HEK293 (cell line): ENCODE results near the gene FBXL7.
A peak's percentile ranks its signal among the peaks of the same experiment; 100 is the strongest.

ENCODE experiments used
- CTCF ChIA-PET: fragments of 350-600 bp; formaldehyde crosslinking; extraction: SDS; loops from one replicate; lab custom pipeline; 2021; ENCODE audit warnings: antibody characterized with exemption; lab: Yijun Ruan, JAX
- POLR2A ChIA-PET: fragments of 300-600 bp; formaldehyde crosslinking; extraction: SDS; loops from one replicate; lab custom pipeline; 2020; ENCODE audit warnings: antibody characterized with exemption, inconsistent platforms; lab: Yijun Ruan, JAX
- H3K27ac ChIP-seq: fragments of 200-500 bp; sonication (Bioruptor generic); 2 replicates; pipeline ENCODE4 v1.5.1; 2014; ENCODE audit warnings: low read depth, low read length, control low read depth, inconsistent platforms; ENCODE audit errors: extremely low read depth
- H3K36me3 ChIP-seq, 2 experiments: fragments of 200-500 bp in 1 of 2; sonication (Bioruptor generic) in 1 of 2; 1 replicate in 1 of 2; 2 replicates in 1 of 2; pipeline ENCODE4 v1.5.1; 2014 to 2017; ENCODE audit warnings: inconsistent platforms in 2 of 2, low read length in 2 of 2; ENCODE audit not compliant: control insufficient read depth in 2 of 2, insufficient read depth in 1 of 2
- H3K4me1 ChIP-seq: fragments of 200-500 bp; sonication (Bioruptor generic); 2 replicates; pipeline ENCODE4 v1.5.1; 2014; ENCODE audit warnings: mild to moderate bottlenecking, low read length, inconsistent platforms; ENCODE audit not compliant: control insufficient read depth, insufficient read depth
- H3K4me3 ChIP-seq: 2 replicates; pipeline ENCODE4 v1.5.1; 2011; ENCODE audit warnings: low read depth, mild to moderate bottlenecking, control low read depth, low read length, moderate library complexity
- H3K9me3 ChIP-seq: fragments of 200-500 bp; sonication (Bioruptor generic); 2 replicates; pipeline ENCODE4 v1.5.1; 2014; ENCODE audit warnings: low read depth, low read length, inconsistent platforms; ENCODE audit not compliant: control insufficient read depth, insufficient read depth
- GFI1B ChIP-seq: fragments of 450-650 bp; formaldehyde crosslinking; IDR thresholded peaks from 2 replicates; pipeline ENCODE4 v1.5.1; 2016; ENCODE audit warnings: missing biosample characterization, missing genetic modification characterization
- KLF16 ChIP-seq: fragments of 450-650 bp; formaldehyde crosslinking; IDR thresholded peaks from 2 replicates; pipeline ENCODE4 v1.5.1; 2017; ENCODE audit warnings: missing biosample characterization, missing genetic modification characterization
- KLF7 ChIP-seq: fragments of 450-650 bp; formaldehyde crosslinking; IDR thresholded peaks from 2 replicates; pipeline ENCODE4 v1.5.1; 2016; ENCODE audit warnings: missing biosample characterization, missing genetic modification characterization, borderline replicate concordance
- REPIN1 ChIP-seq: fragments of 450-650 bp; formaldehyde crosslinking; IDR thresholded peaks from 2 replicates; pipeline ENCODE4 v1.5.1; 2017; ENCODE audit warnings: missing biosample characterization, missing genetic modification characterization, low read depth
- TRIM28 ChIP-seq: IDR thresholded peaks from 2 replicates; pipeline ENCODE4 v1.6.1; 2011; ENCODE audit warnings: low read length, control low read depth, borderline replicate concordance
- ZBTB44 ChIP-seq: fragments of 450-650 bp; IDR thresholded peaks from 2 replicates; pipeline ENCODE4 v1.5.1; 2018; ENCODE audit warnings: missing biosample characterization, mild to moderate bottlenecking, missing genetic modification characterization
- ZBTB8A ChIP-seq: fragments of 450-650 bp; formaldehyde crosslinking; IDR thresholded peaks from 2 replicates; pipeline ENCODE4 v1.5.1; 2016; ENCODE audit warnings: missing biosample characterization, missing genetic modification characterization
- ZNF138 ChIP-seq: fragments of 450-650 bp; formaldehyde crosslinking; IDR thresholded peaks from 2 replicates; pipeline ENCODE4 v1.5.1; 2016; ENCODE audit warnings: missing biosample characterization, missing genetic modification characterization, borderline replicate concordance
- ZNF140 ChIP-seq: fragments of 450-650 bp; formaldehyde crosslinking; IDR thresholded peaks from 2 replicates; pipeline ENCODE4 v1.5.1; 2016; ENCODE audit warnings: missing biosample characterization, missing genetic modification characterization
- ZNF24 ChIP-seq: fragments of 450-650 bp; formaldehyde crosslinking; IDR thresholded peaks from 2 replicates; pipeline ENCODE4 v1.5.1; 2016; ENCODE audit warnings: missing biosample characterization, missing genetic modification characterization
- ZNF266 ChIP-seq: fragments of 450-650 bp; formaldehyde crosslinking; IDR thresholded peaks from 2 replicates; pipeline ENCODE4 v1.5.1; 2016; ENCODE audit warnings: missing biosample characterization, missing genetic modification characterization, low read depth
- ZNF274 ChIP-seq, 2 experiments: fragments of 200-500 bp in 1 of 2; fragments of 450-650 bp in 1 of 2; sonication (Bioruptor generic) in 1 of 2; formaldehyde crosslinking in 1 of 2; IDR thresholded peaks; 2 replicates each; pipeline versions ENCODE4 v1.5.1 to v1.6.1; 2014 to 2016; ENCODE audit warnings: borderline replicate concordance in 1 of 2, inconsistent platforms in 1 of 2, low read length in 1 of 2, missing biosample characterization in 1 of 2, missing genetic modification characterization in 1 of 2
- ZNF394 ChIP-seq: fragments of 450-650 bp; formaldehyde crosslinking; IDR thresholded peaks from 2 replicates; pipeline ENCODE4 v1.5.1; 2016; ENCODE audit warnings: missing biosample characterization, missing genetic modification characterization, mild to moderate bottlenecking, moderate library complexity, borderline replicate concordance
- ZNF416 ChIP-seq: fragments of 450-650 bp; formaldehyde crosslinking; IDR thresholded peaks from 2 replicates; pipeline ENCODE4 v1.5.1; 2016; ENCODE audit warnings: missing biosample characterization, missing genetic modification characterization
- ZNF48 ChIP-seq: fragments of 450-650 bp; formaldehyde crosslinking; IDR thresholded peaks from 2 replicates; pipeline ENCODE4 v1.5.1; 2016; ENCODE audit warnings: missing biosample characterization, missing genetic modification characterization
- ZNF513 ChIP-seq: fragments of 450-650 bp; IDR thresholded peaks from 2 replicates; pipeline ENCODE4 v1.5.1; 2018; ENCODE audit warnings: missing biosample characterization, missing genetic modification characterization
- ZNF600 ChIP-seq: fragments of 450-650 bp; formaldehyde crosslinking; IDR thresholded peaks from 2 replicates; pipeline ENCODE4 v1.5.1; 2016; ENCODE audit warnings: missing biosample characterization, missing genetic modification characterization
- ZNF629 ChIP-seq: fragments of 450-650 bp; formaldehyde crosslinking; IDR thresholded peaks from 2 replicates; pipeline ENCODE4 v1.5.1; 2017; ENCODE audit warnings: missing biosample characterization, missing genetic modification characterization
- ZNF660 ChIP-seq: fragments of 450-650 bp; IDR thresholded peaks from 2 replicates; pipeline ENCODE4 v1.5.1; 2018; ENCODE audit warnings: missing biosample characterization, mild to moderate bottlenecking, missing genetic modification characterization
- ZSCAN4 ChIP-seq: fragments of 450-650 bp; formaldehyde crosslinking; IDR thresholded peaks from 2 replicates; pipeline ENCODE4 v1.5.1; 2017; ENCODE audit warnings: missing biosample characterization, missing genetic modification characterization

FBXL7 gene

GRCh38 chr5:15748266-15748665, 248.3 kb downstream of the FBXL7 start:
- ChIA-PET POLR2A (no interaction called here), CTCF (no interaction called here)
- no peaks in the 10 kb centered on the region for H3K9me3 ChIP-seq
- H3K36me3 ChIP-seq: no peaks in the 10 kb centered on the region
- H3K27ac ChIP-seq: no peak overlapping the region
- H3K4me1 ChIP-seq: no peaks in the 10 kb centered on the region
- H3K4me3 ChIP-seq: no peak overlapping the region
- no peak for TF ChIP-seq ZNF513 (tag by site-specific recombination)
- TF ChIP-seq KLF16: no peak
- TF ChIP-seq ZNF140 (tag by site-specific recombination): no peak
- TF ChIP-seq ZNF266 (tag by site-specific recombination): no peak
- TF ChIP-seq ZSCAN4 (tag by site-specific recombination): no peak
- no peak for TF ChIP-seq ZNF48 (tag by site-specific recombination)
- no peak for TF ChIP-seq GFI1B (tag by site-specific recombination)
- TF ChIP-seq ZNF629 (tag by site-specific recombination): no peak
- TF ChIP-seq ZNF394 (tag by site-specific recombination): no peak
- TF ChIP-seq ZBTB44 (tag by site-specific recombination): no peak
- TF ChIP-seq REPIN1 (tag by site-specific recombination): no peak
- TF ChIP-seq ZNF274 (IDR thresholded peaks at IDR 0.05; ENCODE audit: low read length): no peak
- TF ChIP-seq ZNF274 (tag by site-specific recombination; IDR thresholded peaks at IDR 0.05; ENCODE audit: borderline replicate concordance): no peak
- TF ChIP-seq ZBTB8A (tag by site-specific recombination): no peak
- TF ChIP-seq ZNF24 (tag by site-specific recombination): no peak
- no peak for TF ChIP-seq KLF7 (tag by site-specific recombination)
- no peak for TF ChIP-seq ZNF600
- TF ChIP-seq ZNF660 (tag by site-specific recombination): no peak
- no peak for TF ChIP-seq ZNF416 (tag by site-specific recombination)

GRCh38 chr5:15752663-15753285, 252.8 kb downstream of the FBXL7 start:
- no peaks in the 10 kb centered on the region for H3K36me3 ChIP-seq
- H3K9me3 ChIP-seq: no peaks in the 10 kb centered on the region
- no peak overlapping the region for H3K4me3 ChIP-seq
- H3K27ac ChIP-seq: no peak overlapping the region
- POLR2A ChIA-PET: no interaction called here
- CTCF ChIA-PET: no interaction called here
- no peaks in the 10 kb centered on the region for H3K4me1 ChIP-seq
- TF ChIP-seq TRIM28: peak; percentile 43; the same call in 1 of the 2 replicates
- TF ChIP-seq ZNF138 (tag by site-specific recombination): no peak
